NCI-H146 treated with DMSO at 0.1 percent for 48 hours (cell line): ENCODE results near the gene C5orf24.
"Not testable (repeated sequence)": the region's sequence is repeated elsewhere in the genome, so short reads cannot be mapped to it uniquely, and the experiment has no call there.

Source experiments
- DNase-seq: peaks from one replicate; lab custom pipeline; 2025; ENCODE audit not compliant: unreplicated experiment; lab: John Stamatoyannopoulos, UW

C5orf24 gene

DNA sequence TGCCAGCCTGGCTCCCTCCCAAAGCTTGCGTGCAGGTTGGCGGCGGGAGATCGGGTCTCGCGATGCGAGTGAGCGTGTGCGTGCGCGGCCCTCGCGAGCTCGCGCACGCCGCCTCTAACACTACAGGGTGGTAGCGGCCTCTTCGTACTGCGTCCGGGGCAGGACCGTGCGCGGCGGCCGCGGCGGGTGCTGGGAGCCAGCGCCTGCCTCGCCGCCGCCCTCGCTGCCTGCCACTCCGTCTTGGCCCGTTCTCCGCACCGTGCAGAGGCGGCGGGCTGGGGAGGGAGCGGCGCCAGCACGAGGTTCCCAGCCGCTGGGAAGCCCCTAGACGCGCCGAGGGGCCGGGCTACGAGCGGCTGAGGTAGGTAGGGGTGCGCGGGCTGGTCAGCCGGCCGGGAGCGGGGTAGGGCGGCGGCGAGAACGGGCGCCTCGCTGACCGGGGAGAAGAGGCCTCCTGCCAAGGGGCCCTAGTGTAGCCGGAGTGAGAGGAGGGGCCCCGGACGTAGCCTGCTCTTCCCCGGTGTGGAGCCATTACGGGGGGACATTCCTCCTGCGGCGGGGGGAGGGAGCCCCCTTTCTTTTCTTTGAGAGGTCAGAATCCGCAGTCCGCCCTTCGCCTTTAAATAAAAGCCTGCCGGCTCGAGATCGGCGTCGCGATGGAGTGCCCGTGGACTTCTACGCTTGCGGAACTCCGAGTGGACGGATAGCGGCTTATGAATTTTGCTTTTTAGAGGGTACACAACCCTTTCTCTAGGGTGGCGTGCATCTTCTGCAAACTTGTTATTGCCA lies at the start of gene C5orf24:
TSS of gene C5orf24 (plus strand) at position 117 of the 789 bp plus-strand sequence. CDS start 8,933 bp downstream, outside the sequence.
- DNase-seq: peak; percentile 68

DNA sequence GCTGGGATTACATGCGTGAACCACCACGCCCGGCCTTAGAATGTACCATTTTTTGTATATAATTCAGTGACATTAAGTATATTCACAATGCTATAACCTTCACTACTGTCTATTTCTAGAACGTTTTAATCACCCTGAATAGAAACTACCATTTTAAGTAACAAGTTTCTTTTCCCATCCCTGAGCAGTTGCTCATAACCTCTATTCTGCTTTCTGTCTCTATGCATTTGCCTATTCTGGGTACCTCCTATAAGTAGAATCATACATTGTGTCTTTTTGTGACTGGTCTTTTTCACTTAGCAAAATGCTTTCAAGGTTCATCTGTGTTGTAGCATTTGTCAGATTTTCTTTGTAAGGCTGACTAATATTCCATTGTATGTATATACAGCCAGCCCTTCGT lies 47.3 kb upstream of the C5orf24 start:
- no peak for DNase-seq

DNA sequence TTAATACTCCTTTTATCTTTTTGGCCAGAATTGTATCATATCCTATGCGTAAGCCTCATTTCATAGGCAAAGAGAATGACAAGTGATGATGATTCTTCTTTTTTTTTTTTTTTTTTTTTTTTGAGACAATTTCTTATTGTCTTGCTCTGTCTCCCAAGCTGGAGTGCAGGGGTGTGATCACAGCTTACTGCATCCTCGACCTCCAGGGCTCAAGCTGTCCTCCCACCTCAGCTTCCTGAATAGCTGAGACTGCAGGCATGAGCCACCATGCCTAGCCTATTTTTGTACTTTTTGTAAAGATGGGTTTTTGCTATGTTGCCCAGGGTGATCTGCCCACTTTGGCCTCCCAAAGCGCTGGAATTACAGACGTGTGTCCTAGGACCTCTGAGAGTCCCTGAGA lies 41.9 kb upstream of the C5orf24 start:
- no peak for DNase-seq

DNA sequence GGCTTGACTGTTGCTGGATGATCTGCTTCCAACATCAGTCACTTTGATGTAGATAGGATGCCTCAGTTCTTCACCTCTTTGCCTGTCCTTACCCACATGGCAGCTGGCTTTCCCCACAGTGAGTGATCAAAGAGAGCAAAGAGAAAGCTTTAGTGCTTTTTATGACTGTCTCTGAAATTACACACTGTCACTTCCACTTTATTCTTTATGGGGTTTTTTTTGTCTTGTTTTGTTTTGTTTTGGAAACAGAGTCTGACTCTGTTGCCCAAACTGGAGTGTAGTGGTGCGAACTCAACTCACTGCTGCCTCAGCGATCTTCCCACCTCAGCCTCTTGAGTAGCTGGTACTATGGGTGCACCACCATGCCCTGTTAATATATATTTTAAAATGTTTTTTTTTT lies 32.4 kb upstream of the C5orf24 start:
- no peak for DNase-seq

DNA sequence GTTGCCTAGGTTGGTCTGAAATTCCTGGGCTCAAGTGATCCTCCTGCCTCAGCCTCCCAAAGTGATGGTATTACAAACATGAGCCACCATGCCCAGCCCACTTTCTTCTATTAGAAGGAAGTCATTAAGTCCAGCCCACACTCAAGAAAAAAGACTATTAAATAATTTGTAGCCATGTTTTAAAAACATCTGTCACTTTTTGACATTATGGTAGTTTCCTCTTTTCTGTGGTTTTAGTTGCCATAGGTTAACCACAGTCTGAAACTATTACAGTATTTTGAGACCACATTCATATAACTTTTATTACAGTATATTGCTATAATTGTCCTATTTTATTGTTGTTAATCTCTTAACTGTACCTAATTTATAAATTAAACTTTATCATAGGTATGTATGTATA lies 31.9 kb upstream of the C5orf24 start:
- no peak for DNase-seq

DNA sequence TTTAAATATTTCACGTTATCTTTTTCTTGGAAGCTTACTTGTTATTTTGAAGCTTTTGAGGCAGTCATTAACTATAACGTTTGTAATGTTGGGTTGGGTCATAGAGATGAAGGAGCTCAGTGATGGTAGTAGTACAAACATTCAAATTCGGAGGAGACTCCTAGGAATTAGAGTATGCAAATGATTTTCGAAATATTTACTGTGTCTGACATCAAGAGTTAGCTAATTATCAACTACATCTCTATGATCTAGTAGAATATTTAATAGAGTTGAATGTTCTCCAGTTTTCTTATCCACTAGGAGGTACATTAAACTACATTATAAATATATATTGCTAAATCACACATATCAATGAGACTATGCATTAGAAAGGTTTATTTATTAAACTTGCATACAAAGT lies 28.8 kb upstream of the C5orf24 start:
- no peak for DNase-seq

DNA sequence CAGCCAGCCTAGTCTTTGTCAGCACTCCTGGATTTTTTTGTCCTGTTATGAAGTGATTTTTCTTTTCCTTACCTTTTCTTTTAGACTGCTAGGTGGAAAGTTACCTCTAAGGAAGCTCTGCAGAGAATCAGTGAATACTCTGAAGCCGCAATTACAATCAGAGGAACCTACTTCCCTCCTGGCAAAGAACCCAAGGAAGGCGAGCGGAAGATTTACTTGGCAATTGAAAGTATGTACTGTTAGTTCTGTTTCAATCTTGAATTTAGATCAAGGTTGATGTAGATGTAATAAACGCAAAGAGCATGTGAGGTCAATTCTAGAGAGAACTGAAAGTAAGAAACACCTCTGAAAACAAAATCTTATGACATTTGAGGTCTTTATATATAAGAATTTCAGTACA lies 27.0 kb upstream of the C5orf24 start:
- no peak for DNase-seq

DNA sequence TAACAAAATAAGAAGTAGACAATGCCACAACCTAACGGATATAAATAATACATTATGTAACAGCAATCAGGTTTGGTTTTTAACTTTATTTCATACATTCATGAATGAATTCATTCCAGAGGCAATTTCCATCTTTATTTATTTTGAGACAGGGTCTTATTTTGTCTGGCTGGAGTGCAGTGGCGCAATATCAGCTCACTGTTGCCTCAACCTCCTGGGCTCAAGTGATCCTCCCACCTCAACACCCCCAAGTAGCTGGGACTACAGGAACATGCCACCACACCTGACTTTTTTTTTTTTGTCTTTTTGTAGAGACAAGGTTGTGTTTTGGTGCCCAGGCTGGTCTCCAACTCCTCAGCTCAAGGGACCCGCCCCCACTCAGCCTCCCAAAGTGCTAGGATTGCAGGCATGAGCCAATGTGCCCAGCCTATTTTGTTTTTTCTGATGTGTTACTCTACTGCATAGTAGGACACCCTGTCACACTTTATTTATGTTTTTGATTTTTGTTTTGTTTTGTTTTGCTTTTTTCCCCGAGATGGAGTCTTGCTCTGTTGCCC lies 26.3 kb upstream of the C5orf24 start:
- DNase-seq: no peak

DNA sequence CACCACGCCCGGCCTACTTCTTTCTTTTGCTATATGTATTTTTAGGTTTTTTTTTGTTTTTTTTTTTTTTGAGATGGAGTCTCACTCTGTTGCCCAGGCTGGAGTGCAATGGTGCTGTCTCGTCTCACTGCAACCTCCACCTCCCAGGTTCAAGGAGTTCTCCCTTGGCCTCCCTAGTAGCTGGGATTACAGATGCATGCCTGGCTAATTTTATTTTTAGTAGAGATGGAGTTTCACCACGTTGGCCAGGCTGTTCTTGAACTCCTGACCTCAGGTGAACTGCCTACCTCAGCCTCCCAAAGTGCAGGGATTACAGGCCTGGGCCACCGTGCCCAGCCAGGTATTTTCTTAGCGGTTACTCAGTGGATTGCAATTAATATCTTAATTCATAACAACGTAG lies 23.9 kb upstream of the C5orf24 start:
- no peak for DNase-seq

DNA sequence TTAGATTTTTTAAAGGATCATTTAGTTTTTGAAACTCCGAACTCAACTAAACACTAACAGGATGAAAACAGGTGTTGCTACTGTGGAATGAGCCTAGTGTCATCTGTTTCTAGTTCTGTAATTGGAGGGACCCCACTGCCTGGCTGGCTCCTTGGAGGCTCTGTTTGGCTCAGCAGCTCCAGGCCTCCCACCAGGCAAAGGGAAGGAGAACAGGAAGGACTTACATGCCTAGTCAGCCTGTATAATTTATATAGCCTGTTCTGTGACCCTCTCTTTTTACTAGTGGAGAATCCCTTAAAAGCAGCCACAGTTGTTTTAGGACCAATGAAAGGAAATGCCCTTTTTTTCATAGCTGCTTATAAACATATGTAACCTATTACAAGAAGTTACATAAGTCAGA lies 21.1 kb upstream of the C5orf24 start:
- DNase-seq: no peak

DNA sequence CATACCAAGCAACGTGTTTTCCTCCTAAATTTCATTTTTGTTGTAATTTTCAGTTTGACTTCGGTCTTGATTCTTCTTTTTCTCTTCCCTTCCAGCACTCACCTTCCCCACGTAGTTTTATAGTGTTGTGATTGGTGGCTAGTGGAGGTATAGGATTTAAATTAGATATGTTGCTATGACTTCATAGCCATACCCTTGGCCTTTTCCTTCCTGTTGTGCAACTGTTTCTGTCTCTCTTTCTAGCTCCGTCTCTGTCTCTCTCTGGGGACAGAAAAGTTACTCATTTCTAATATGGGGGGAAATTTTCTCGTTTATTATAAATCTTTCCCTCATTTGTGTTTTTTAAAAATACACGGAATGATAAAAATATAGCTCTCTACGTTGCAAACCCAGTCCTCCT lies 20.6 kb upstream of the C5orf24 start:
- no peak for DNase-seq

DNA sequence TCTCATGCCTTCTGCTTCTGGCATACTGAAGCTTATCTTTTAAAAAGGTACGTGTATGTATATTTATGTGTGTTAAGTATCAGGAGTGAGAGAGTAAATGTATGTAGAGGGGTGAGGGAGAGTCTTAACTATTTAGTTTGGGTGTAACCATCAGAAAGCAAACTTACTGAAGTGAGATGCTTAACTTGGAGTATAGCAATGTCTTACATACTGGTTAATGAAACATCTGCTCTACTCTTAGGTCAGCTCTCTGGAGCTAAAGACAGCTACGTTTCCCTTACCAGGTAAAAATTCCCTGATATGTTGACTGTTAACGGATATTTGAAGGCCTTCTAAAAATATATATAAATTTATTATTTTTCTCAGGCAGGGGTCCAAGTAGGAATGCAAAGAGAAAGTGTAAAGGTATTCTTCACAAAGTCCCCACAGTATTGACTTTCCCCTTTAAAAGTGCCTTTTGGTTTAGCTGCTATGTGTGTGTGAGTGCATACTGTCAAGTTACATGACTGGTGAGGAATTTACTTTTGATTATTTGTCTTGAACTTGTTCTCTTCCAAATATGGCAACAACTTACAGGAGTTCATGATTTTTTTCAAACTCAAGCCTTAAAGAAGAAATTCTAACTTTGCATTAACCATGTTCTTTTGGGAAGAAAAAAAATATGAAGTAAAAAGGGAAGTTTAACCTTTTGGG lies 12.3 kb upstream of the C5orf24 start:
- DNase-seq: no peak

DNA sequence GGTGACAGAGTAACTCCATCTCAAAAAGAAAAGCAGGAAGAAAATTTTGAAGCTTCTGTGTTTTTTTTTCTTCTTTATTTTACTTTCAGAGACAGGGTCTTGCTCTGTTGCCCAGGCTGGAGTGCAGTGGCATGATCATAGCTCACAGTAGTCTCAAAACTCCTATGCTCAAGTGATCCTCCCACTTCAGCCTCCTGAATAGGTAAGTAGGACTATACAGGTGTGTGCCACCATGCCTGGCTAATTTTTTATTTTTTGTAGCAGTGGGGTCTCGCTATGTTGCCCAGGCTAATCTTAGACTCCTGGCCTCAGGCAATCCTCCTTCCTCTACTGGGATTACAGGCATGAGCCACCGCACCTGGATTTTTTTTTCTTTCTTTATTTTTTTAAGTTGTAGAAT lies 10.1 kb upstream of the C5orf24 start:
- no peak for DNase-seq

DNA sequence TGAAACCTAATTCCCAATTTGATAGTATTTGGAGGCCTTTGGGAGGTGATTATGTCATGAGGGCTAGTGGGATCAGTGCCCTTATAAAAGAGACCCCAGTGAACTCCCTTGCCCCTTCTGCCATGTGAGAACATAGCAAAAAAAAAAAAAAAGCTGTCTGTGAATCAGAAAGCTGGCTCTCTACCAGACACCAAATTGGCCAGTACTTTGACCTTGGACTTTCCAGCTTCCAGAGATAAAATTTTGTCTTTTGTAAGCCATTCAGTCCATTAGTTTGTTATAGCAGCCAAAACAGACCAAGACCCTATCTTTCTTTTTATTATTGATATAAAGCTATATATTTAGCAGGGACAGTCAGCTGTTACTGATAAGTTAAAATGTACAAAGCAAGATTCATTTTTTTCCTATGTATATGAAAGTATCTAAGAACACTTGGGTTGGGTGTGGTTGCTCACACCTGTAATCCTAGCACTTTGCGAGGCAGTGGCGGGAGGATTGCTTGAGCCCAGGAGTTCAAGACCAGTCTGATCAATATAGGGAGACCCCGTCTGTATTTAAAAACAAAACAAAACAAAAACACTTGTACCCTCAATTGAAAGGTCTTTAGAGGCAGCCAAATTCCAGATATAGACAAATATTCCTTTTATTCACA lies 8.1 kb upstream of the C5orf24 start:
- no peak for DNase-seq

DNA sequence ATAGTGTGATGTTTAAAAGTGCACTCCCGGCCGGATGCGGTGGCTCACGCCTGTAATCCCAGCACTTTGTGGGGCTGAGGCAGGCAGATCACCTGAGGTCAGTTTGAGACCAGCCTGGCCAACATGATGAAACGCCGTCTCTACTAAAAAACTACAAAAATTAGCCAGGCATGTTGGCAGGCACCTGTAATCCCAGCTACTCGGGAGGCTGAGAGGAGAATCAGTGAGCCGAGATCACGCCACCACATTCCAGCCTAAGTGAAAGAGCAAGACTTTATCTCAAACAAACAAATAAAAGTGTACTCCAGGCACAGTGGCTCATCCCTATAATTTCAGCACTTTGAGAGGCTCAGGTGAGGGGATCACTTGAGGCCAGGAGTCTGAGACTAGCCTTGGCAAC lies 7.4 kb upstream of the C5orf24 start:
- not testable (repeated sequence) for DNase-seq

DNA sequence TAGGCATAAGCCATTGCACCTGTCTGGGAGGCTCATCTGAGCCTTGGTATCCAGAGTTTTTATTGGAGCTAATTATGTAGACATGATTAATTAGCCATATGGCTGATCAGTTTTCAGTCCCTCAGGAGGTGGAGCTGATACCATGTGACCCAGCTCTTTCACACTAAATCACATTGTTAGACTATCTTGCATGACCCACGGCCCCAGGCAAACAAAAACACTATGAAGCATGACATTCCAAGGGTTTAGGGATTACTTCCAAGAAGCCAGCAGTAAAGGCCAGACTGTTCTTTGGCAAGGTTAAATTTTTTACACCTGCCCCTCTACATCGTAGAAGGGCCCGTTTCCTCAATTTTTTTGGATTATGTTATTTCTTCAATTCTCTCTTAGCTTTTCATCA lies 5.0 kb upstream of the C5orf24 start:
- DNase-seq: no peak

DNA sequence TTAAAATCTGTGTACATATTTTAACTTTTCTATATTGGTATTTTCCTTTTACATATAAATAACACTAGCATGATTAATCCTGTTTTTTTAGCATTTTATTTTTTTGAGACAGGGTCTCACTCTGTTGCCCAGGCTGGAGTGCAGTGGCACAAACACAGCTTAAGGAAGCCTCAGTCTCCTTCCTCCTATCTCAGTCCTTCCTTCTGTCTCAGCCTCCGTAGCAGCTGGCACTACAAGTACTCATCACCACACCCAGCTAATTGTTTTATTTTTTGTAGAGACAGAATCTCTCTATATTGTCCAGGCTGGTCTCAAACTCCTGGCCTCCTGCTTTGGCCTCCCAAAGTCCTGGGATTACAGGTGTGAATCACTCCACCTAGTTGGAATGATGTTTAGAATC lies 1.5 kb upstream of the C5orf24 start:
- no peak for DNase-seq

DNA sequence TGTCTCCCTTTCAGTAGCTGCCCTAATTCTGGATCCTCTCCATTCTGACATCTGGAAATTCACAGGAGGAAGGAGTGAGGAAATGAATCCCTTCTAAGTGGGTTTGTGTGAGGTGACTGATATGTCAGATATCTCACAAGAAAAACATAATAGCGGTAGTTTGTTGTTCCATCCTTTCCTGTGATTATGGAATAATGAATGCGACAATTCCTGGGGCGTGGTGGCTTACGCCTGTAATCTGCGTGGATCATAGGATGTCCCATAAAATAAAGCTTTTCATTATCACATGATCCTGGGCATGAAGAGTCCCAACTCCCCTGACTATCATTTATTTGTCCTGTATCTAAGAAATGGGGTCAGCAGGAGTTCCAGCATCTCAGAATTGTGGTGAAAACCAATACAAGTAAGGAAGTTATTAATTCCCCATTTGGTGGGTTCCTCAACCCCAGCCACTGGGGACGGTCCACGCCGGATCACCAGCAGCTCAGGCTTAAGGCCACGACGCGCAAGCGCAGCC lies 375 bp upstream of the C5orf24 start:
- no peak for DNase-seq

DNA sequence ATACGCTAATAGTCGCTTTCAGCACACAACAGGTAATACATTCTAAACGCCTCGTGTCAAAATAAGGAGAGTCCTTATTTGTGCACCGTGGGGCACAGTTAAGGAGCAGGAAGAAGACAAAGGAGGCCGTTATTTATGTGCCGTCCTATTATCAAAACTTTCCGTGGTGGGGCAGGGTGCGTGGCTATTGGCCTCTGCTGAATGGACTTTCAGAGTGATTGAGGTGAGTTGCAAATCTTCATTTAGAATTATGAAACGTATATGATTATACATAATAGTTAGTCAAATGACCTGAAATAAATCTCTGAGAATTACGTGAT lies 833 bp downstream of the C5orf24 start:
- DNase-seq: no peak

DNA sequence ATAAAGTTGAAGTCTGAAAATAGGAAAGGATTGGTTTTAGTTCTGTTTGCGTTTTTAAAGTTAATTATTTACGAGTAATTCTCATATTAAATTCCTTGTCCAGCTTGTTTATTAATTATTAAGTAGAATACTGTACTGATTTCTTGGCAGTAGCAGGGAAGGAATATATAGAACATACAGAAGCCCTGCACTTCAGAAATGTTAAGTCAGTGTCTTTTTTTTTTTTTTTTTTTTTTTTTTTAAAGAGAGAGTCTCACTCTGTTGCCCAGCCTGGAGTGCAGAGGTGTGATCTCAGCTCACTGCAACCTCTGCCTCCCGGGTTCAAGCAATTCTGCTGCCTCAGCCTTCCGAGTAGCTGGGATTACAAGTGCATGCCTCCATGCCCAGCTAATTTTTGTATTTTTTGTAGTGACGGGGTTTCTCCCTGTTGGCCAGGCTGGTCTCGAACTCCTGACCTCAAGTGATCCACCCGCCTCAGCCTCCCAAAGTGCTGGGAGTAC lies 3.7 kb downstream of the C5orf24 start:
- not testable (repeated sequence) for DNase-seq

DNA sequence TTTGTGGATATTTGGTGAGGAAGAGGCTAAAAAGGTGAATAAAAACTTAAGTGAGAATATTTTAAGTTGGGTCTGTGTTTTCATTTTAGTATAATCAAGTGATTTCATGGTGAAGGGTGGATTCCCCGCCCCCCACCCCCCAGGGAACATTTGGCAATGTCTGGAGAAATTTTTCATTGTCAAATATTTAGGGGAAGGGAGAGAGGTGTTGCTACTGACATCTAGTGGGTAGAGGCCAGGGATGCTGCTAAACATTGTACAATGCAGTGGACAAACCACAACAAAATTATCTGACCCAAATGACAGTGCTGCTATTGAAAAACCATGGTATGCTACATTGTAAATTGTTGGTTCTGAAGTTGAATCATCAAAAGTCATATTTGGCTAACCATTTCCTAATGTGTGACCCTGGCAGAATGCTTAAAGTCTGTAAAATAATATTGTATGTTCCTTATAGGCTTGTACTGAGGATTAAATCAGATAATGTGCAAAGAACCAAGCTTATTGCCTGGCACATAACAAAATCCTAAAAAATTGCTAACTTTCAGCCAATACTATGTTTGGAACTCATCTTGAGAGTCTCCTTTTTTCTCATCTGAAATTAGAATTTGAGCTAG lies 5.6 kb downstream of the C5orf24 start:
- no peak for DNase-seq
